HG03521 (cell line): Measurements from ENCODE around the gene UBE2J1.
"Not testable (repeated sequence)": the region's sequence is repeated elsewhere in the genome, so short reads cannot be mapped to it uniquely, and the experiment has no call there.

Experiments
- ATAC-seq: cut with Tn5 transposase; IDR thresholded peaks from one replicate; pipeline ENCODE4 v1.9.1; 2021; ENCODE audit warnings: mild to moderate bottlenecking, moderate library complexity; ENCODE audit not compliant: unreplicated experiment

Gene UBE2J1

GRCh38 chr6:89321131-89321970 lies 31.2 kb downstream of the UBE2J1 start:
- no peak for ATAC-seq

- no peak for ATAC-seq
These were observed 32.4 kb downstream of the UBE2J1 start for GRCh38 chr6:89320012-89320559.

DNA sequence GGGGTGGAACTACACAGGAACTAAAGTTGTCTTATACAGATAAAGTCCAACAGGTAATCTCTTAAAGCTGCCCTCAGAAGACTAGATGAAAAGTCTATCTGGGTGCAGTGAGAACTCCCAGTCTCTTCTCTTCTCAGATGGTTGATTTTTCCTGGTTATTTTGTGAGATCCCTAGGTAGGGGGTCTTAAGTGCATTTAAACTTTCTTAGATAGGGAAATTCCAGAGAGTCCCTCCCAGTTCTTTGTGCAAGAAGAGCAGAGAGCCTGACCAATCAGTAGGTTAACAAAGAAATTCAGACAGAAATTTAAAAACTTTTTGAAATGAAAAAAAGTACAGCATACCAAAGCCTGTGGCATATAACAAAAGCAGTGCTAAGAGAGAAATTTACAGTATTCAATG lies 35.5 kb downstream of the UBE2J1 start:
- no peak for ATAC-seq

DNA sequence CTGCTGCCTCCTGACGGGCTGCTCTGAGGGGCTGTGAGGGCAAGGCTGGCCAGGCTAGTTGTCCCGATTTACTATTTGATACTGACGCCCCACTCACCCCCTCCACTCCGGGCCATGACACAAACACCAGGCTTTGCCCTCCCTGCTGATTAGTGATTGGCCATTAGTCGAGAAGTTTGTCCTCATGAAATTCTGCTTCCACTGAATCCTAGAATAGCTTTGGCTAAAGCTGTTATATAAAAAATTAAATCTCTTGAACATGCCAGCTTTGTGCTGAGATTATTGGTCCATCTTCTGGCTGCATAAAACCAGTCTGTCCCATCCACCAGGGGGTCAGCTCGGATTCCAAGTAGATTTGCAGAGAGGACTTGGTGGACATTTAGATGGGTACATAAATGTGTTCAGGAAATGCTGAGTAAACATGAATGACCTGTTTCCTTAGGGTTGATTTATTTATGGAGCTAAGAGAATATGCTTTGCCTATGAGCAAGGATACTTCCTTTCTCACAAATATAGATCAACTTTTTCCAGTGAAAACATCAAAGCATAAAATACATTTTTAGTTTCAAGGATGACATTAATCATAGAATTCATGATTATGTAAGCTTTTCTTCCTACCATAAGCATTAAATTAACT lies 37.2 kb downstream of the UBE2J1 start, which contains the start of gene GABRR2:
TSS of gene GABRR2 (minus strand) at position 51 of the 637 bp plus-strand sequence. CDS start 134 bp downstream, outside the sequence.
- ATAC-seq: no peak

DNA sequence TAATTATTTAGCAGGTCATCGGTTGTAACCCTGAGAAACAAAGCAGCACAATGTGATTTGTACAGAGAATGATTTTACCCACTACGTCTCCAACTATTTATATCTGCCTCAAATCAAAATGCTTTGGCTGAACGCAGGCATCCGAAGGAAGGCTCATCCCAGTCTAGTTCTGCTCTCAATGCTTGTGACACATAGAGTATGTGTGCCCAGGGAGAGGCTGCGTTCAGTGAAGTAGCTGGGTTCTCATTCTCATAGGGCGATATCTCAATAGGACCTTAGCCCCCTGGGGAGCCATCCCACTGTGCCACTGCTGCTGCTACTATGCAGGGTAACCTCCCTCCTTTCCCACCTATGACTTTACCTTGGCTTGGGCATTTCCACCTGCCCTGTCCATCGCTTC lies 37.8 kb downstream of the UBE2J1 start:
- ATAC-seq: no peak

GRCh38 chr6:89313006-89313405 lies 39.5 kb downstream of the UBE2J1 start:
- ATAC-seq: no peak

- ATAC-seq: no peak
These were observed 40.5 kb downstream of the UBE2J1 start for GRCh38 chr6:89311853-89312531.

GRCh38 chr6:89311530-89311852 lies 41.0 kb downstream of the UBE2J1 start:
- no peak for ATAC-seq

- no peak for ATAC-seq
These were observed 41.6 kb downstream of the UBE2J1 start for GRCh38 chr6:89310929-89311328.

GRCh38 chr6:89308525-89309395 lies 43.8 kb downstream of the UBE2J1 start:
- no peak for ATAC-seq

GRCh38 chr6:89304517-89304916 lies 48.0 kb downstream of the UBE2J1 start:
- not testable (repeated sequence) for ATAC-seq

GRCh38 chr6:89302936-89303335 lies 49.6 kb downstream of the UBE2J1 start:
- ATAC-seq: no peak

DNA sequence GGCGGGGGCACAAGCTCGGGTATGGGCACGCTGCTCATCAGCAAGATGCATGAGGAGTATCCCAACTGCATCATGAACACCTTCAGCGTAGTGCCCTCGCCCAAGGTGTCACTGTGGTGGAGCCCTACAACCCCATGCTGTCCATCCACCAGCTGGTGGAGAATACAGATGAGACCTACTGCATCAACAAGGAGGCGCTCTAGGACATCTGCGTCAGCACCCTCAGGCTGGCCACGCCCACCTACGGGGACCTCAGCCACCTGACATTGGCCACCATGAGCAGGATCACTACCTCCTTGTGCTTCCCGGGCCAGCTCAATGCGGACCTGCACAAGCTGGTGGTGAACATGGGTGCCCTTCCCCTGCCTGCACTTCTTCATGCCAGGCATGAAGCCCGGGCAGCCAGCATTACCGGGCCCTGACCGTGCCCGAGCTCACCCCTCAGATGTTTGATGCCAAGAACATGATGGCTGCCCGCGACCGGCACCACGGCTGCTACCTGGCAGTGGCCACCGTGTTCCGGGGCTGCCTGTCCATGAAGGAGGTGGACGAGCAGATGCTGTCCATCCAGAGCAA lies 50.2 kb downstream of the UBE2J1 start:
- ATAC-seq: no peak

DNA sequence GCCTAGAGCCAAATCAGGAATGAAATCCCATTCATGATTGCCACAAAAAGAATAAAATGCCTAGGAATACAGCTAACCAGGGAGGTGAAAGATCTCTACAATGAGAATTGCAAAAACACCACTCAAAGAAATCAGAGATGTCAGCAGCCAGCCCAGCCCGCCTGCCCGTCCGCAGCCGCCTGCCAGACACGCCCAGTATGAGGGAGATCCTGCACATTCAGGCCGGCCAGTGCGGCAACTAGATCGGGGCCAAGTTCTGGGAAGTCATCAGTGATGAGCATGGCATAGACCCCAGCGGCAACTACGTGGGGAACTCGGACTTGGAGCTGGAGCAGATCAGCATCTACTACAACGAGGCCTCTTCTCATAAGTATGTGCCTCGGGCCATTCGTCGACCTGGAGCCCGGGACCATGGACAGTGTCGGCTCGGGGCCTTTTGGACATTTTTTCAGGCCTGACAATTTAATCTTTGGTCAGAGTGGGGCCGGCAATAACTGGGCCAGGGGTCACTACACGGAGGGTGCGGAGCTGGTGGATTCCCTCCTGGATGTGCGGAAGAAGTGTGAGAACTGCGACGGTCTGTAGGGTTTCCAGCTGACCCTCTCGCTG lies 50.8 kb downstream of the UBE2J1 start:
- no peak for ATAC-seq

DNA sequence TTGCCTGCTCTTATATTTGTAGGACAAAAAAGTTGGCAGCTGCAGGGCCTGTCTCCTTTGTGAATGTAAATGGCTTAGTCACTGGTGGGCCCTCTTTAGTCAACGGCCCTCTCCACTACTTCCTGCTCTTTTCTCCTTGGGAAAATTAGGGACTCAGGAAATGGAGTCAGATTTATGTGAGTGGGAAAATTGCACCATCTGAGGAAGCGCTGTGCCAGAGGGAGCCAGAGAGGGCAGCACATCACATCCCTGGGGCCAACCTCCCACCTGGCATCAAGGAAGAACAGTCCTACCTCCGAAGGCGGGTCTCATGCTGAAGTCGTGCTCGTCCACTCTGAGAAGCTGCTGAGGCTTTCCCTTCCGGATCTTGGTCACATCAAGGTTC lies 53.1 kb downstream of the UBE2J1 start:
- ATAC-seq: no peak

DNA sequence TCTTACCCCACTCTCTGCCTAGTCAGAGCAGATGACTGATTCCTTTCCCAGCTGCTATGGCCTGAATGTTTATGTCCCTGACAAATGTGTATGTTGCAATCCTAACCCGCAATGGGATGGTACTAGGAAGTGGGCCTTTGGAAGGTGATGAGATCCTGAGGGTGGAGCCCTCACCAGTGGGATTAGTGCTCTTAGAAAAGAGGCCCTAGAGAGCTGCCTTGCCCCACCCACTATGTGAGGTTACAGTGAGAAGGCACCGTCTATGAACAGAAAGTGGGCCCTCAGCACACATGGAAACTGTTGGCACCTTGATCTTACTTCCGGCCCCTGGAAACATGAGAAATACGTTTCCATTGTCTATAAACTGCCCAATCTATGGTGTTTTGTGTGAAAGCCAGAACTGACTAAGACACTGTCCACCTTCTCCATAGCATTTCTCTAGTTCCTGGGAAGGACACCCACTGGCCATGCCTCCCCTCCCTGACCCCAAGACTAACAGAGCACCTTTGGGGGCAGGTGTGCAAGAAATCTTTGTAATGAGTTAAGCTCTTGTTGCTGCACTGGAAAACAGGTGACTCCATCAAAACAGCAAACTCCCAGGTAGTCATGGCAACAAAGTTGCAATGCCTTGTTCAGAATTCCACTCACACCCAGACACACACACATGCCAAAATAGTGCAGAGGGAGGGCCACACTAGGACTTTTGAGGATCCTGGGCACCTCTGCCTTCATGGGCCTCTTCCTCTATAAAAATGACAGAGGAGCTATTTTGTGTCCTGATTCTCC lies 53.6 kb downstream of the UBE2J1 start:
- ATAC-seq: peak; percentile 54

- peak; percentile 80 for ATAC-seq
These were observed 54.7 kb downstream of the UBE2J1 start for GRCh38 chr6:89297695-89298351.

DNA sequence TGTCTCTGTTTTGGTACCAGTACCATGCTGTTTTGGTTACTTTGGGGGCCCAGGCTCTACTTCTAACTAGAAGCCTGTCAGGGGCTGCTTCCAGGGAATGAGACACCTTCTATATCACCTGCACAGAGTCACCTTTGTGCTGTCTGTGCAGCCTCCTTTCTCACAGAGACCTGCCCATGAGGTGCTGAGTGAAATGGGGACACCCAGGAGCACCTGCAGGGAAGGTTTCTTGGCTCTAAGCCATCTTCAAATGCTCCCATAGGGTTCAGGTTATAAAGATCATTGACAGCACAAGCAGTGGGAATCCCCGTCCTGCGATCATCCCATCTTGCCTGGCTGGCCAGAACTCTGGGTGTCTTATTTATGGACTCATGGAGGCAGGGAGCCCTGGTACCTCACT lies 56.5 kb downstream of the UBE2J1 start:
- no peak for ATAC-seq

DNA sequence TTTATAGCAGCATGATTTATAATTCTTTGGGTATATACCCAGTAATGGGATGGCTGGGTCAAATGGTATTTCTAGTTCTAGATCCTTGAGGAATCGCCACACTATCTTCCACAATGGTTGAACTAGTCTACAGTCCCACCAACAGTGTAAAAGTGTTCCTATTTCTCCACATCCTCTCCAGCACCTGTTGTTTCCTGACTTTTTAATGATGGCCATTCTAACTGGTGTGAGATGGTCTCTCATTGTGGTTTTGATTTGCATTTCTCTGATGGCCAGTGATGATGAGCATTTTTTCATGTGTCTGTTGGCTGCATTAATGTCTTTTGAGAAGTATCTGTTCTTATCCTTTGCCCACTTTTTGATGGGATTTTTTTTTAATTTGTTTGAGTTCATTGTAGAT lies 57.4 kb downstream of the UBE2J1 start:
- not testable (repeated sequence) for ATAC-seq
